ENCODE data around the gene ARID4B.
A peak's percentile ranks its signal among the peaks of the same experiment; 100 is the strongest.
"Not testable (repeated sequence)": the region's sequence is repeated elsewhere in the genome, so short reads cannot be mapped to it uniquely, and the experiment has no call there.

ARID4B gene

GRCh38 chr1:235270625-235271024 is 57.4 kb downstream of the ARID4B start:
- DNase-seq (ENCODE audit: low read depth in 2 of 2): no peak

DNA sequence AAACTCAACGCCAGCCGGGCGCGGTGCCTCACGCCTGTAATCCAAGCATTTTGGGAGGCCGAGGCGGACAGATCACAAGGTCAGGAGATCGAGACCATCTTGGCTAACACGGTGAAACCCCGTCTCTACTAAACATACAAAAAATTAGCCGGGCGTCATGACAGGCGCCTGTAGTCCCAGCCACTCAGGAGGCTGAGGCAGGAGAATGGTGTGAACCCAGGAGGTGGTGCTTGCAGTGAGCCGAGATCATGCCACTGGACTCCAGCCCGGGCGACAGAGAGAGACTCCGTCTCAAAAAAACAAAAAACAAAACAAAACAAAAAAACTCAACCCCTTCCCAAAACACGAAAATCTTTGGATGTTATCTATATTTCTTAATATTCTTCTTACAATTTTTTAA is 58.0 kb downstream of the ARID4B start:
- not testable (repeated sequence) for DNase-seq (ENCODE audit: low read depth in 2 of 2)

- DNase-seq (ENCODE audit: low read depth in 2 of 2): no peak
Measured at GRCh38 chr1:235268379-235269125, 59.4 kb downstream of the ARID4B start.

DNA sequence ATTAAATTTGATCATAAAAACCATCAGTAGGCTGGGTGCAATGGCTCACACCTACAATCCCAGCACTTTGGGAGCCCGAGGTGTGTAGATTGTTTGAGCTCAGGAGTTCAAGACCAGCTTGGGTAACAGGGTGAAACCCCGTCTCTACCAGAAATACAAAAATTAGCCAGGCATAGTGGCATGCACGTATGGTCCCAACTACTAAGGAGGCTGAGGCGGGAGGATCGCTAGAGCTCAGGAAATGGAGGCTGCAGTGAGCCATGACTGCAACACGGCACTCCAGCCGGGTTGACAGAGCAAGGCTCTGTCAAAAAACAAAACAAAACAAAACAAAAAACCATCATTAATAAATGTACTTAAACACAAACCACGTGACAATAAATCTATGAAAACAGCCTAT is 61.0 kb downstream of the ARID4B start:
- DNase-seq (ENCODE audit: low read depth in 2 of 2): no peak

- no peak for DNase-seq (ENCODE audit: low read depth in 2 of 2)
Measured at GRCh38 chr1:235266325-235266724, 61.7 kb downstream of the ARID4B start.

- no peak for DNase-seq (ENCODE audit: low read depth in 2 of 2)
Measured at GRCh38 chr1:235265900-235266299, 62.1 kb downstream of the ARID4B start.

DNA sequence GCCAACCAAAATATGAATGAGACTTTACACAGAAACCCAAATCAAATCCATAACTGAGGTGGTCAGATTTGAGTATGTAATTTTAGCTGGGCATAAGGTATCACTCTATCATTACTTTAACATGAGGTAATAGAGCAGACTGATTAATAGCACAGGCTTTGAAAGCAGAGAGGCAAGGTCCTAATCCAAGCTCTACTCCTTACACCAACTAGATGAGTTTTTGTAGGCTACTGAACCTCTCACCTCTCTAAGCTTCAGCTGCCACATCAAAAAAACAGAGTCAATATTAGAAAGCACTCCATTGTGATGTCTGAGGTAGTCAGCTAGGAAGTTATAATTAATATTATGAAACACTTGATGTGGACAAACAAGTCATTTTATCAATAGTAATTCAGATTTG is 63.7 kb downstream of the ARID4B start:
- DNase-seq (ENCODE audit: low read depth in 2 of 2): no peak

DNA sequence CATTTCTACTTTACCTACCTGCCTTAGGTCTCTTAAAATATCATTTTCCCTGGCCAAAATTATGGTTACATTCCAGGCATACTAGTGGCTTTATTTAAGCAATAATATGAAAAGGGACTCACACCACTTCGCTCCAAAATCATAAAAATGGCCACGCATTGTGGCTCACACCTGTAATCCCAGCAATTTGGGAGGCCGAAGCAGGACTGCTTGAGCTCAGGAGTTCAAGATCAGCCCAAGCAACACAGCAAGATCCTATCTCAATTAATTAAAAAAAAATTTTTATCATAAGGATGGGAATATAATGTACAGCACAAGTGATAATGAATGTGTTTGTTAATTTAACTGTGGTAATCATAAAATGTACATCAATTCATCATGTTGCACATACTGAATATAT is 65.4 kb downstream of the ARID4B start:
- no peak for DNase-seq (ENCODE audit: low read depth in 2 of 2)

GRCh38 chr1:235261243-235261642 is 66.7 kb downstream of the ARID4B start:
- DNase-seq (ENCODE audit: low read depth in 2 of 2): no peak

DNA sequence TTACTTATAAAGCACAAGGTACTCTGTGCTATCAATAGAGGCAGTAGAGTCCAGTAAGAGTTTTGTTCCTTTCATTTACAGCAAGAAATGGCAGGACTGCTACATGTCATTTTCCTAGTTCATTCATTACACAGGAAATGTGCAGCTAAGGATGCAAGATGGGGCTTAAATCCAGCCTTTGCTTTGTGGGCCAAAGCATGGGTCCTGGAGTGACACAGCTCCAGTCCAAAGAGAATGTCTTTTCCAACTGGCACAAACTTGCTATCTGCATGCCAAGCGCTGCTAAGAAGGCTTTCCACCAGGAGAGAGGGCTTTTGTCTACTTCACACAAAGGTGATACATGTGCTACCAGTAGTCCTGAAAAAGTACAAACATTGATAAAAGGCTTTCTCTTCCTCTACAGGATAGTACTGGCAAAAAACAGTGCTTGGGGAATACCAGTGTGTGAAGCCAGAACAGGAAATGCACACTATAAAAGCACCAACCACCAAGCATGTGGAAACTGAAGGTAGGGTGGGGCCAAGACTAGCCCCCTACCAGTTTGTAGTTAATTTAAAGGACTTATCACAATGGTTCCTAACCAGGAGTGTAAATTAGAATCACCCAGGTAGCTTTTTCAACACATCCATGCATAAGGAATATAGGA is 68.7 kb downstream of the ARID4B start:
- DNase-seq (ENCODE audit: low read depth in 2 of 2): no peak

DNA sequence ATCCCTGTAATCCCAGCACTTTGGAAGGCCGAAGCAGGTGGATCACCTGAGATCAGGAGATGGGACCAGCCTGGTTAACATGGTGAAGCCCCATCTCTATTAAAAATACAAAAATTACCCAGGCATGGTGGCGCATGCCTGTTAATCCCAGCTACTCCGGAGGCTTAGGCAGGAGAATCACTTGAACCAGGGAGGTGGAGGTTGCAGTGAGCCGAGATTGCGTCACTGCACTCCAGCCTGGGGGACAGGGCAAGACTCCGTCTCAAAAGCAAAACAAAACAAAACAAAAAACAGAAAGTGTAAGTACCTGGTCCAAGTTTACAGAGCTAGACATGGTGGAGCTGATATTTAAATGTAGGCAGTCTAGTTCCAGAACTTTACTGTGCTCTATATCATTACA is 69.9 kb downstream of the ARID4B start:
- DNase-seq (ENCODE audit: low read depth in 2 of 2): not testable (repeated sequence)

- DNase-seq (ENCODE audit: low read depth in 2 of 2): no peak
Measured at GRCh38 chr1:235254721-235255120, 73.3 kb downstream of the ARID4B start.

GRCh38 chr1:235253219-235253962 is 74.6 kb downstream of the ARID4B start:
- peak; percentile 31 to 38 for DNase-seq (ENCODE audit: low read depth in 2 of 2)

GRCh38 chr1:235250430-235250829 is 77.5 kb downstream of the ARID4B start:
- no peak for DNase-seq (ENCODE audit: low read depth in 2 of 2)

DNA sequence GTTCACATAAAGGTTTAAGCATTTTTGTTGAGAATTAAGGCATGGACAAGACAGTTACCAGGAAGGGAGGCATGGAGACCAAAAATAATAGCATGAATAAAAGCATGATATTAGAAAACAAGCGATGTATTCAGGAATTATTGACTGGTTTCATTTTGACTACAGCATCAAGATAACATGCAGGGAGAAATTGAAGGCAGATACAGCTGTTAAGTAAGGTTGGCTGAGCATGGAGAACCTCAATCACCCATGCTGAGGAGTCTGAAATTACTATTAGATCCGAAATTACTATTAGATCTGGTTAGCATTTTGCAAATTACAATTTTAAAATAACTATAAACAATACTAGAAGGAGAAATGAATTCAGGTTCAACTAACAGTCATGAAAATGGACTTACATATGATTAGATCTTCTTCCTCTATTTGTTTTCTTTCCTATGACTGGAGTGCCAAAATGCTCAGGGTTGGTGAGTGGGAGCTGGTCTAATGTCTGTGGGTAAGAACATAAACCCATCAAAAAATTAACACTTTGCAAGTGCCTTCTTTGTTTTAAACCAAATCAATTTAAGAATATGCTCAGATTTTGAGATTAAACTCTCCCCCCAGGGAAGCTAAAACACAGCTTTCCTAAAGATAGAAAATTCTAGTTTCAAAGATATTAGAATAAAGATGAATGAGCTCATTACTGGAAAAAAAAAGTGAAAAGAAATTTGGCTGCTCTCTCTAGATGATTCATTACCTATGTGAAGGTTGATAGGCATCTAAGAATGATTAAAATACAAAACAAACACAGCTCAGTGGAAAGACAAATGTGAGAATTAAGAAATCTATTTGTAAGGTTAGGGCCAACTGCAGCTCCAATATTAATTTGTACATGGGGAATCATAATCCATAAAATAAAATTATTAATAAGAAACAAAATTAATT is 81.7 kb downstream of the ARID4B start:
- DNase-seq (ENCODE audit: low read depth in 2 of 2): no peak

DNA sequence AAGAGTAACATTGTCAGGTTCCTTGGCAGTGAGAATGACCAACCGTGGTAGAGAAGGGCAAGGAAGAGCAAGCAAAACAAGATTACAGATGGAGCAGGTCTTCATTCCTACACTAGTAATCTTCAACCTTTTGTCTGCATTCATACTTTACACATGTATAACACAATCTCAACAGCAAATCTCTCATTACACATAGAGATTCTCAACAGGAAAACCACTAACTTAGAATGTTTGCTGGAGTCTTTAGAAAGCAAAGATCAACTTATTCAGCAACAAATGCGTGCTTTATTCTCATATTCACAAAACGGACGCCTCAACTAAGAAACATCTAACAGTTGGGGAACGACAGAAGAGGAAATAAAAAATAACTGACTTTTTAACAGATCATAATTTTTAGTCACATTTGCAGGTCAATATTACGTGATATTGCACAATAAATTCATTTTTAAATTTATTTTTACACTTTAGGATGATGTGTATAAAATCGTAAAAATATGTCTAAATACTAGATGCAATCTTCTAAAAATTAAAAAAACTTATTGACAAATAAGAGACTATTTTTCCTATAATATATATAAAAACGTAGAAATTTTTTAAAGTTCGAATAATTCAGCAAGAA is 82.9 kb downstream of the ARID4B start:
- DNase-seq (ENCODE audit: low read depth in 2 of 2): no peak

DNA sequence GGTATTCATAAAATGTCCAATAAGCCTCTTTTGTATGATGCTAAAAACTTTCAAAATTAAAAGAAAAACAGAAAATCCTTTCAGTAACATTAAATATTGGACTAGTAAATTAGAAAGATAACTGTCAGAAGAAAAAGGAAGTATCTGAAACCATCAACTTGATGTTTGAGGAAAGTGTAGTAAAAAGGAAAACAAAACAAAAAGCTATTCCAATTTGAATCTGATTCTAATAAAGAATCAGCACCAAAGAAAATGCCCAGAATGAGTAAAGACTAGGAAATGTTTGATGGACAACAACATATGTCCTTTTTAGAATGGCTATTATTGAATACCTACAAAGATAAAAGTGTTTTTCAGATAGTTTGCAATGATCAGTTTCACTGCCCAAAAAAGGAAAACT is 87.0 kb downstream of the ARID4B start:
- no peak for DNase-seq (ENCODE audit: low read depth in 2 of 2)

- no peak for DNase-seq (ENCODE audit: low read depth in 2 of 2)
Measured at GRCh38 chr1:235239851-235240250, 88.1 kb downstream of the ARID4B start.

DNA sequence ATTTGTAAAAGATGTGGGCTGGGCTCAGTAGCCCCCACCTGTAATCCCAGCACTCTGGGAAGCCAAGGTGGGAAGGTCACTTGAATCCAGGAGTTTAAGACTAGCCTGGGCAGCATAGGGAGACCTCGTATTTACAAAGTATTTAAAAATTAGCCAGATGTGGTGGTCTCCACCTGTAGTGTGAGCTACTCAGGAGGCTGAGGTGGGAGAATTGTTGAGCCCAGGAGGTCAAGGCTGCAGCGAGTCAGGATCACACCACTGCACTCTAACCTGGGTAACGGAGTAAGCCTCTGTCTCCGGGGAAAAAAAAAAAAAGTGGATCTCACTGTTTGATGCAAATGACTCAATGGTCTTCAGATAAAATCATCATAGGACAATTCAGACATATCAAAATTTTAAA is 89.4 kb downstream of the ARID4B start:
- DNase-seq (ENCODE audit: low read depth in 2 of 2): no peak

DNA sequence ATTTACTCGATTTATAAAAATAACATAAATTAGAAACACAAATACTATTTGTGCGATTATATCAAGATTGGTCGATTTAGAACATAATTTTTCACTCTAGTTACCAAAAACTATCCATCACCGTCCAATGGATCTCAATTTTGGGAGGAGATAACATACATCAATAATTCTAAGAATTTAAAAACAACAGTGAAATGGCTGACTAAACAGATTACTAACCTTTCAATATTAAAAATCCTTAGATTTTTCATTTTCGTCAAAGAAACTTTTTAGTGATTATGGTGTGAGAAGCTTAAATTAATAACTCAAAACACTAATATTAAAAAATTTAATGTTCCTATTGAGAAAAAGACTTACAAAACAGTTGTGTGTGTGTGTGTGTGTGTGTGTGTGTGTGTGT is 91.9 kb downstream of the ARID4B start:
- DNase-seq (ENCODE audit: low read depth in 2 of 2): no peak

- DNase-seq (ENCODE audit: low read depth in 2 of 2): no peak
Measured at GRCh38 chr1:235229868-235230267, 98.1 kb downstream of the ARID4B start.
